22Rv1 (cell line): ENCODE measurements around the gene RILP.
"Not testable (repeated sequence)": the region's sequence is repeated elsewhere in the genome, so short reads cannot be mapped to it uniquely, and the experiment has no call there.

ENCODE experiments used
- H3K27ac ChIP-seq: fragments of 450-650 bp; 2 replicates; pipeline ENCODE4 v1.5.1; 2017
- CTCF ChIP-seq: fragments of 450-650 bp; IDR thresholded peaks from 2 replicates; pipeline ENCODE4 v1.5.1; 2017; ENCODE audit warnings: mild to moderate bottlenecking
- ZFX ChIP-seq: fragments of 450-650 bp; IDR thresholded peaks from 2 replicates; pipeline ENCODE4 v1.6.1; 2017; ENCODE audit warnings: antibody characterized with exemption, borderline replicate concordance

RILP gene

GRCh38 chr17:1649844-1650501 is at the start of gene RILP:
Gene RILP, minus strand, starts transcription at chr17:1649866. Its CDS starts 62 bp downstream, at chr17:1649804.
- TF ChIP-seq CTCF: no peak
- TF ChIP-seq ZFX: no peak
- peak within 1 kb of the TSS; percentile 95 for H3K27ac ChIP-seq

- H3K27ac ChIP-seq: no peak overlapping the region
- TF ChIP-seq CTCF (no peak), ZFX (no peak)
Measured at GRCh38 chr17:1697681-1698080, 48.0 kb upstream of the RILP start.

- H3K27ac ChIP-seq: no peak overlapping the region
- TF ChIP-seq ZFX (no peak), CTCF (no peak)
Measured at GRCh38 chr17:1695365-1695764, 45.7 kb upstream of the RILP start.

GRCh38 chr17:1693339-1693738 is 43.7 kb upstream of the RILP start:
- TF ChIP-seq ZFX (no peak), CTCF (no peak)
- no peak overlapping the region for H3K27ac ChIP-seq

- TF ChIP-seq ZFX (no peak), CTCF (no peak)
- H3K27ac ChIP-seq: no peak overlapping the region
Measured at GRCh38 chr17:1690544-1691221, 41.0 kb upstream of the RILP start.

GRCh38 chr17:1688405-1688804 is 38.7 kb upstream of the RILP start:
- not testable (repeated sequence) for H3K27ac ChIP-seq

- H3K27ac ChIP-seq: no peak overlapping the region
- TF ChIP-seq ZFX: no peak
Measured at GRCh38 chr17:1686086-1686485, 36.4 kb upstream of the RILP start.

GRCh38 chr17:1684378-1685189 is 34.9 kb upstream of the RILP start, which contains the start of gene PRPF8:
Gene PRPF8, minus strand, starts transcription at chr17:1684867. Its CDS starts 296 bp downstream, at chr17:1684571.
- peak within 1 kb of the TSS; percentile 85 for H3K27ac ChIP-seq
- TF ChIP-seq CTCF (no peak), ZFX (no peak)
